NCI-H2227 (cell line): Measurements from ENCODE around the gene IVD.

Source experiments
- DNase-seq: peaks from one replicate; lab custom pipeline; 2025; ENCODE audit not compliant: unreplicated experiment; lab: John Stamatoyannopoulos, UW

The IVD gene

GRCh38 chr15:40413036-40413435 lies 7.4 kb downstream of the IVD start:
- no peak for DNase-seq

GRCh38 chr15:40414816-40415215 lies 9.2 kb downstream of the IVD start:
- DNase-seq = no peak

- DNase-seq = no peak
Observed at GRCh38 chr15:40415226-40415625, 9.6 kb downstream of the IVD start.

- no peak for DNase-seq
Observed at GRCh38 chr15:40416056-40416455, 10.5 kb downstream of the IVD start.

- DNase-seq = no peak
Observed at GRCh38 chr15:40418126-40418525, 12.5 kb downstream of the IVD start.

GRCh38 chr15:40420071-40420713 lies 14.6 kb downstream of the IVD start:
- DNase-seq = no peak

- DNase-seq = no peak
Observed at GRCh38 chr15:40420793-40421192, 15.2 kb downstream of the IVD start.

- DNase-seq = peak; percentile 71
Observed at GRCh38 chr15:40421246-40422157, 15.9 kb downstream of the IVD start.

GRCh38 chr15:40424483-40425115 lies 19.0 kb downstream of the IVD start:
- DNase-seq = no peak

GRCh38 chr15:40425681-40426080 lies 20.1 kb downstream of the IVD start:
- DNase-seq = no peak

- DNase-seq = no peak
Observed at GRCh38 chr15:40427188-40427587, 21.6 kb downstream of the IVD start.

GRCh38 chr15:40428185-40428584 lies 22.6 kb downstream of the IVD start:
- DNase-seq = no peak

GRCh38 chr15:40429068-40429710 lies 23.6 kb downstream of the IVD start:
- DNase-seq = no peak

- peak; percentile 55 for DNase-seq
Observed at GRCh38 chr15:40430271-40430805, 24.7 kb downstream of the IVD start.

GRCh38 chr15:40435023-40435709 lies 29.6 kb downstream of the IVD start:
- no peak for DNase-seq

GRCh38 chr15:40435710-40436089 lies 30.1 kb downstream of the IVD start:
- no peak for DNase-seq

GRCh38 chr15:40436116-40436891 lies 30.7 kb downstream of the IVD start:
- DNase-seq = peak; percentile 42

GRCh38 chr15:40436892-40437751 lies 31.5 kb downstream of the IVD start:
- peak; percentile 24 for DNase-seq
